Naive thymus-derived CD4-positive, alpha-beta T cell (primary cell): Measurements from ENCODE around the gene CCM2. TPM values are rescaled to one million over a fixed set of nuclear protein-coding genes. Genes with fewer than 3 reads are reported as not detected.

ENCODE experiments used
- polyA plus RNA-seq, 2 donors: library from polyadenylated mRNA; unstranded; fragments of 300-500 nt; fragmentation: Illumina TruSeq; gene quantifications; one replicate each; pipeline ENCODE4 v1.2.3, GENCODE V29; 2021
- total RNA-seq, 6 experiments: library from RNA in 5 of 6; stranded (reverse) in 5 of 6; gene quantifications; 1 replicate in 5 of 6; 2 replicates in 1 of 6; pipeline ENCODE4 v1.2.3 and lab custom pipeline; 2021 to 2026

Gene CCM2
- total and polyA plus RNA-seq, 7 experiments from 2014 or later, result 75.9 to 200 (median 119) TPM

Other genes with a start within 250 kb of the CCM2 start
- 1,000 to 10,000 TPM in 1 of 5 experiments, 100 to 1,000 TPM in 4; 535 to 1,748 (median 620) TPM for gene PPIA, start 203.5 kb upstream of the CCM2 start, total RNA-seq
- gene PPIA, start 203.5 kb upstream of the CCM2 start, polyA plus RNA-seq, result 1,000 to 10,000 TPM; 3,113 to 3,303 TPM
- gene H2AZ2, start 152.1 kb upstream of the CCM2 start, total RNA-seq, result 100 to 1,000 TPM; 141 to 284 (median 143) TPM
- 100 to 1,000 TPM; 202 to 252 TPM for gene H2AZ2, start 152.1 kb upstream of the CCM2 start, polyA plus RNA-seq
- 10 to 100 TPM; 16.5 to 30.5 (median 23.3) TPM for gene PURB, start 114.7 kb upstream of the CCM2 start, total RNA-seq
- gene PURB, start 114.7 kb upstream of the CCM2 start, polyA plus RNA-seq, result 1 to 10 TPM; 1.7 to 2.8 TPM
- gene MYO1G, start 21.2 kb upstream of the CCM2 start, total RNA-seq, result 100 to 1,000 TPM in 3 of 5 experiments, 10 to 100 TPM in 2; 29.2 to 385 (median 107) TPM
- 10 to 100 TPM; 51.1 to 76.0 TPM for gene MYO1G, start 21.2 kb upstream of the CCM2 start, polyA plus RNA-seq
- under 1 TPM in 1 of 5 experiments, not detected in 4; 0.15 TPM for gene NACAD, start 88.8 kb downstream of the CCM2 start, total RNA-seq
- gene NACAD, start 88.8 kb downstream of the CCM2 start, polyA plus RNA-seq, result under 1 TPM in 1 of 2 donors, not detected in 1; 0.08 TPM
- gene TBRG4, start 111.5 kb downstream of the CCM2 start, total RNA-seq, result 100 to 1,000 TPM in 4 of 5 experiments, 10 to 100 TPM in 1; 93.7 to 143 (median 107) TPM
- 10 to 100 TPM; 55.1 to 99.1 TPM for gene TBRG4, start 111.5 kb downstream of the CCM2 start, polyA plus RNA-seq
- under 1 TPM in 1 of 5 experiments, not detected in 4; 0.39 TPM for gene RAMP3, start 157.6 kb downstream of the CCM2 start, total RNA-seq
- gene RAMP3, start 157.6 kb downstream of the CCM2 start, polyA plus RNA-seq, result not detected